HFFc6 (cell line): Measurements from ENCODE around the gene OR2C3. TPM values are rescaled to one million over a fixed set of nuclear protein-coding genes. Genes with fewer than 3 reads are reported as not detected.
"Not testable (repeated sequence)": the region's sequence is repeated elsewhere in the genome, so short reads cannot be mapped to it uniquely, and the experiment has no call there.

Experiments
- DNase-seq: peaks from one replicate; pipeline ENCODE4 v3.0.0-alpha.2; 2018
- H3K27ac Mint-ChIP-seq: 2 replicates; pipeline ENCODE4 v1.8.0; 2020; ENCODE audit warnings: mild to moderate bottlenecking, mixed read lengths
- H3K27me3 Mint-ChIP-seq: 2 replicates; pipeline ENCODE4 v1.8.0; 2021; ENCODE audit warnings: mild to moderate bottlenecking, moderate library complexity, mixed read lengths; ENCODE audit not compliant: insufficient read depth
- H3K36me3 Mint-ChIP-seq: 2 replicates; pipeline ENCODE4 v1.8.0; 2021; ENCODE audit warnings: low read depth, mixed read lengths
- H3K4me1 Mint-ChIP-seq: 2 replicates; pipeline ENCODE4 v1.8.0; 2020; ENCODE audit warnings: low read depth, mixed read lengths
- H3K4me3 Mint-ChIP-seq: 2 replicates; pipeline ENCODE4 v1.8.0; 2020; ENCODE audit warnings: mild to moderate bottlenecking, moderate library complexity, mixed read lengths
- H3K9me3 Mint-ChIP-seq: 2 replicates; pipeline ENCODE4 v1.8.0; 2020; ENCODE audit warnings: mild to moderate bottlenecking, mixed read lengths
- CTCF ChIP-seq: fragments of 200-600 bp; sonication (generic); IDR thresholded peaks from 2 replicates; pipeline ENCODE4 v1.5.0; 2021; ENCODE audit warnings: antibody characterized with exemption, mild to moderate bottlenecking
- total RNA-seq, 6 experiments: library from RNA; stranded (reverse); fragmentation: NEBNext Ultra II Directional; extraction: Animal tissue kit (Norgen Biotek cat#: 25700); gene quantifications; 2 replicates in 1 of 6; 3 replicates in 5 of 6; pipeline ENCODE4 v1.2.3, GENCODE V29; 2021

OR2C3 gene
- total RNA-seq, 6 experiments from 2014 or later: not detected

DNA sequence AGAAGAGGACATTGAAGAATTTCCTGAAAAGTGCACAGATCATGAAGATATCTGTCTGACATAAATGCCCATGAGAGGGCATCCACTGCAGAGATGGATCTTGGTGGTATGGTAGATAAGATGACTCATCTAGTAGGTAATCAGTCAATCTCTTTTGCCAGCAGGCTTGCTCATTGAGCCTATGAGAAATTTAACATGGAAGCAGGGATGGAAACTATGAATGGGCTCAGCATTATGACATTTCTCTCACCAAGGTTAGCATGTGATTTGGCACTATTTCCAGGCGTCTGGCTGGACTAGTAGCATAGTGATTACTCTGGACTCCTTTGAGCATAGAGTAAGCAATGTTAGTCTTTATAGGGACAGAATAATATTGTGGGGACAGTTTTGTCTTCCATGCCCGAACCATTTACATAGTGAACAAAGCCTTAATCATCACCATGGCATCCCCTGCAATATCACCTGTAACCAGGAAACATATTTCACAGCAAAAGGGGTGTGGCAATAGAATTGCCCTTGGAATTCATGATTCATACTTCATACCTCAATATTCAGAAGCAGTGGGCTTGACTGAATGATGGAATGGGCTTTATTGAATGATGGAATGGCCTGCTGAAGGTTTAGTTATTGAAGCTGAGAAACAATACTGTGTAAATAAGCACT, 7.3 kb downstream of the OR2C3 start:
- Mint-ChIP-seq H3K27me3 (no peaks in the 10 kb centered on the region; the same call in 1 of the 2 replicates), H3K27ac (no peak overlapping the region), H3K4me1 (no peaks in the 10 kb centered on the region)

DNA sequence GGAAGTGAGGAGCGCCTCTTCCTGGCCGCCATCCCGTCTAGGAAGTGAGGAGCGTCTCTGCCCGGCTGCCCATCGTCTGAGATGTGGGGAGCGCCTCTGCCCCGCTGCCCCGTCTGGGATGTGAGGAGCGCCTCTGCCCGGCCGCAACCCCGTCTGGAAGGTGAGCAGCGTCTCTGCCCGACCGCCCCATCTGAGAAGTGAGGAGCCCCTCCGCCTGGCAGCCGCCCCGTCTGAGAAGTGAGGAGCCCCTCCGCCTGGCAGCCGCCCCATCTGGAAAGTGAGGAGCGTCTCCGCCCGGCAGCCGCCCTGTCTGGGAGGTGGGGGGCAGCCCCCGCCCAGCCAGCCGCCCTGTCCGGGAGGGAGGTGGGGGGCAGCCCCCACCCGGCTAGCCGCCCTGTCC, 14.4 kb downstream of the OR2C3 start:
- not testable (repeated sequence) for H3K36me3 Mint-ChIP-seq, H3K27ac Mint-ChIP-seq, H3K27me3 Mint-ChIP-seq, DNase-seq, H3K4me1 Mint-ChIP-seq, H3K4me3 Mint-ChIP-seq
- peaks cover 19% of the 10 kb centered on the region; the same call in 1 of the 2 replicates for H3K9me3 Mint-ChIP-seq

More for the DNA sequence above, 7.3 kb downstream of the OR2C3 start:
- H3K36me3 Mint-ChIP-seq: no peaks in the 10 kb centered on the region
- H3K4me3 Mint-ChIP-seq: no peak overlapping the region
- peaks cover 16% of the 10 kb centered on the region; the same call in 1 of the 2 replicates for H3K9me3 Mint-ChIP-seq
- no peak for TF ChIP-seq CTCF
- no peak for DNase-seq

- H3K4me1 Mint-ChIP-seq: no peaks in the 10 kb centered on the region
- no peak overlapping the region for H3K27ac Mint-ChIP-seq
- H3K9me3 Mint-ChIP-seq: peaks cover 19% of the 10 kb centered on the region; the same call in 1 of the 2 replicates
- no peak for DNase-seq
- no peak for TF ChIP-seq CTCF
- H3K36me3 Mint-ChIP-seq: no peaks in the 10 kb centered on the region
- no peak overlapping the region for H3K4me3 Mint-ChIP-seq
- H3K27me3 Mint-ChIP-seq: no peaks in the 10 kb centered on the region
These were observed 17.7 kb downstream of the OR2C3 start for GRCh38 chr1:247518613-247518891.

DNA sequence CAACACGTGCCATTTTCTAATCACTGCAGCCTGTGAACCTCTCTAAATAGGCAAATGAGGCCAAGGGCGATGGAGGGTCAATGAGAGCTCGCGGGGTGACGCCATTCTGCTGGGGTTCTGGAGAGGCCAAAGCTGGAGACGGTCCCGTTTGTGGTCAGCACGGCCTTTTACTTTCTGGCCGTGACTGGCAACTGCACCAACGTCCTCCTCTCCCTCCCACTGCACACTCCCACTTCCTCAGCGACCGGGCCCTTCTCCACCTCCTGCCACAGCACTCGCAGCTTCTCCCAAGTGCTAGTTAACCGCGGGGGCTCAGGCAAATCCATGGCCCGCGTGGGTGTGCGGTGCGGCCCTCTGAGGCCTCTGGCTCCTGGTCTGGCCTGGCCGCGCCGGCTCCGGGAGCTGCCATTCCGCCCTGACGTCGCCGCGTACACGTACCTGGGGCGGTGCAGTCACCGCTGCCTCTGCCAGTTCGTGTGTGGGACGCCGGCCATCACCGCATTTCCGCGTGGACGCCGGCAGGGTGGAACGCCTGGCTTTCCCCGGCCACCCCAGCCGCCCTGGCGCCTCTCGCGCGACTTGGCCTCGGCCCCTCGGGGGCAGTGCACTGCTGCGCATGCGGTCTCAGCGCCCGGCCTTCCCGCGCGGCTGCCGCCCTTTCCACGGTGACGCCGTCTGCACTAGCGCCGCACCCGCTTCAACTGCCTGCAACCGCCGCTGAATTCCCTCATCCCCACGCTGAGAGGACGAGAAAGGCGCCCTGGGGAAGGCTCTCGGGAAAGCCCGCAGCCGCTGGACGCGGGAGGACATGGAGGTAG, 18.2 kb downstream of the OR2C3 start:
- H3K4me3 Mint-ChIP-seq: no peak overlapping the region
- no peak overlapping the region for H3K27ac Mint-ChIP-seq
- no peaks in the 10 kb centered on the region for H3K36me3 Mint-ChIP-seq
- H3K9me3 Mint-ChIP-seq: peaks cover 17% of the 10 kb centered on the region; the same call in 1 of the 2 replicates
- H3K4me1 Mint-ChIP-seq: no peaks in the 10 kb centered on the region
- no peak for TF ChIP-seq CTCF
- H3K27me3 Mint-ChIP-seq: no peaks in the 10 kb centered on the region
- no peak for DNase-seq

DNA sequence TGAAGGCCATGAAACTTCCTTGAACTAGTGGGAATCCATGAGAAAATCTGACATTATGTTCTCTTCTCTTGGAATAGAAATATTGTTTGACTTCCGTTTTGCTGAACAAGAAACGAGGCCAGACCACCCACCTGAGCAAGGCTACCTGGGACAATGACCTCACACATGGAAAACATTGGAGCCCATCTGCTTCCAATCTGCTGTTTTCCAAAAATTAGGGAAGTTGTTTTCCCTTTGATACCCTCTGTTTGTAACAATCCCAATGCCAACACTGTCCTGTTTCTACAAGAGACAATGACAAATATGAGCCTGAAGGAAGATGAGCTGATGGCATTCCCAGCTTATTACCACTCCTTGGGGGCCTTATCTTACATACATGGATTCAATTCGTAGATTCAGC, 29.4 kb downstream of the OR2C3 start:
- Mint-ChIP-seq H3K27ac (no peak overlapping the region), H3K4me3 (no peak overlapping the region), H3K9me3 (peaks cover 14% of the 10 kb centered on the region; the same call in 1 of the 2 replicates), H3K36me3 (no peaks in the 10 kb centered on the region), H3K4me1 (no peaks in the 10 kb centered on the region), H3K27me3 (no peaks in the 10 kb centered on the region; the same call in 1 of the 2 replicates)
- no peak for DNase-seq
- no peak for TF ChIP-seq CTCF

GRCh38 chr1:247500865-247501264, 35.4 kb downstream of the OR2C3 start:
- Mint-ChIP-seq H3K36me3 (no peaks in the 10 kb centered on the region), H3K4me3 (no peak overlapping the region), H3K27me3 (no peaks in the 10 kb centered on the region), H3K4me1 (peaks cover 5% of the 10 kb centered on the region; the same call in 1 of the 2 replicates), H3K9me3 (no peaks in the 10 kb centered on the region; the same call in 1 of the 2 replicates), H3K27ac (no peak overlapping the region)
- TF ChIP-seq CTCF: no peak
- DNase-seq: no peak
